ENCODE results near the gene MFRP. TPM values are rescaled to one million over a fixed set of nuclear protein-coding genes. Genes with fewer than 3 reads are reported as not detected.

The MFRP gene
- total and polyA plus RNA-seq, 9 of the 15 experiments (the other 6 are each of a cell fraction or from before 2014, with no cell fraction given), result not detected

- TF ChIP-seq ZNF76 (CRISPR knock-in tag; IDR thresholded peaks at IDR 0.05; ENCODE audit: borderline replicate concordance), result no peak
- no peak for TF ChIP-seq ZFP91 (CRISPR knock-in tag; IDR thresholded peaks at IDR 0.05)
These were observed 5.9 kb downstream of the MFRP start, which contains the start of gene C1QTNF5 (continued) for GRCh38 chr11:119340335-119341221.

DNA sequence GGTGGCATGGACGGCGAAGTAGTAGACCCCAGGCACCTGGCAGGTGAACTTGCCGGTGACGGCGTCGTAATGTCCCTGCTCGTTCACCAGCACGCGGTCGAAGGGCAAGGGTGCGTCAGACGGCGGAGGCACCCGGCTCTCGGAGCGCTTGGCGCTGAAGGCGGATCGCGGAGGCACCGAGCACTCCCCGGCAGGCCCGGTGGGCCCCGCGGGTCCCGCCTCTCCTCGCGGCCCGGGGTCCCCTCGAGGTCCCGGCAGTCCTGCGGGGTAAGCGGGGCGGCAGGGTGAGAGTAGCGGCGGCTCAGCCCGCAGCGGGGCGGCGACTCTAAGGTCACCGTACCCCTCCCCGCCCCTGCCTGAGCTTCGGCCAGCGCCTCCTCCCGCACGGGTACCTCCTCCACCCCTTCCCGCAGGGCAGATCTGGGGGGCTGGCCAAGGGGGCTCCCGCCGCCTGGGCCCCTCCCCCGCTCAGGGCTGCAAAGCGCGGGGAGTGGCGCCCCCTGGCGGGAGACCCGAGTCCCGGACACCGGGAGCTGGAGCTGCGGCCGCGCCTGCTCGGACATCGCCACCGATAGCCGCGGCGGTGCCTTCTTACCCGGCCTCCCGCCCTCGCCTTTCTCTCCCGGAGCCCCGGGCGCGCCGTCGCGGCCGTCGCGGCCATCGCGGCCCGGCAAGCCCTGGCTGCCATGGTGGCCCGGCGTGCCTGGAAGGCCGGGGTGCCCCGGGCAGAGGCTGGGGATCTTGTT is 6.7 kb downstream of the MFRP start:
- ChIA-PET POLR2A (interaction anchor here (0.6 to 1.6 kb wide), 5 partner anchors 8 to 247 kb away, joined by 3 to 8 read pairs (median 4); no protein-coding TSS in a partner anchor), CTCF (ENCODE audit: low intra/inter-chr PET ratio) (interaction anchor here (0.7 to 1.5 kb wide), 5 partner anchors 11 to 433 kb away, joined by 3 to 6 read pairs (median 4); no protein-coding TSS in a partner anchor)
- Histone ChIP-seq H3K27me3 (ENCODE audit: control insufficient read depth in 2 of 2, insufficient read depth in 2 of 2, low read length in 2 of 2) (peaks cover 0 to 14% of the 10 kb centered on the region in 2 experiments; a peak in 3 of 5 replicates), H3K36me3 (ENCODE audit: control insufficient read depth, insufficient read depth, low read length) (peaks cover 17% of the 10 kb centered on the region; the same call in 1 of the 3 replicates), H3K4me1 (replicated peaks in 1 of 2; ENCODE audit: control insufficient read depth in 2 of 2, insufficient read depth in 2 of 2, low read length in 2 of 2) (peaks cover 23 to 66% of the 10 kb centered on the region in 2 experiments; a peak in 4 of 5 replicates), H3K27ac (ENCODE audit: extremely low read depth, low read depth, low read length) (peak overlapping the region; percentile 52; the same call in 2 of the 3 replicates), H3K4me3 (peak overlapping the region; percentile 37), H2AFZ (ENCODE audit: low read depth, low read length) (peak overlapping the region; percentile 91), H3K4me2 (ENCODE audit: insufficient read depth, low read length) (peak overlapping the region; percentile 66), H3K9me3 (replicated peaks; ENCODE audit: control insufficient read depth, insufficient read depth, low read depth, low read length) (no peaks in the 10 kb centered on the region), H3K79me2 (ENCODE audit: control insufficient read depth, insufficient read depth, low read length) (peaks cover 27% of the 10 kb centered on the region), H4K20me1 (replicated peaks; ENCODE audit: control insufficient read depth, insufficient read depth, low read length) (no peaks in the 10 kb centered on the region), H3K9me1 (ENCODE audit: control insufficient read depth, insufficient read depth, low read length) (no peaks in the 10 kb centered on the region), H3K9ac (ENCODE audit: insufficient read depth in 1 of 2, low read depth in 2 of 2, low read length in 2 of 2) (peak overlapping the region; percentile 63 to 92; a peak in 3 of 4 replicates)
- in situ Hi-C loops (cut with MboI), result no loop called here
- 12% methylated on average over 55 of the region's 86 CpGs for WGBS (ENCODE audit: insufficient coverage, low coverage, missing lambda C conversion rate)
- intact Hi-C loops (cut with micrococcal nuclease), result loop anchor here (2.0 to 5.0 kb wide), 2 partner anchors 33 to 135 kb away; no protein-coding TSS in a partner anchor
- DNase-seq (ENCODE audit: extremely low read depth in 1 of 4, low spot score in 3 of 4) (peak; percentile 85 to 93 (median 91)), ATAC-seq (peak; percentile 84), FAIRE-seq (peak; percentile 19)
- no TSS peak for BruUV-seq (replicated peaks)
- TF ChIP-seq E2F3 (CRISPR knock-in tag; IDR thresholded peaks at IDR 0.05), result peak; percentile 41; the same call in 1 of the 2 replicates
- TF ChIP-seq GATA2 (CRISPR knock-in tag; IDR thresholded peaks at IDR 0.05), result no peak
- no peak for TF ChIP-seq ZNF740 (CRISPR knock-in tag; IDR thresholded peaks at IDR 0.05)
- 0 out of 4 replicates have a peak, but pooled peaks of 1 of the 2 experiments have one; percentile 25 for TF ChIP-seq ZNF740 (tag; IDR thresholded peaks at IDR 0.05)
- TF ChIP-seq PTBP1 (IDR thresholded peaks at IDR 0.05; ENCODE audit: low read depth, low read length), result no peak
- TF ChIP-seq XRCC5 (IDR thresholded peaks at IDR 0.05; ENCODE audit: low read depth, low read length), result peak; percentile 82; the same call in 1 of the 2 replicates
- peak; percentile 57 for TF ChIP-seq MYC (IDR thresholded peaks at IDR 0.05; ENCODE audit: low read depth, low read length)
- no peak for TF ChIP-seq MYC (CRISPR knock-in tag; IDR thresholded peaks at IDR 0.05; ENCODE audit: borderline replicate concordance, low read depth)

Measured in K562 (cell line).